B cell (primary cell): Measurements from ENCODE around the gene STMN1.

ENCODE experiments used
- CTCF ChIP-seq: fragments of 200-600 bp; IDR thresholded peaks from one replicate; pipeline ENCODE4 v1.8.0; 2022; ENCODE audit warnings: antibody characterized with exemption, mild to moderate bottlenecking
- EZH2 ChIP-seq: IDR thresholded peaks from 2 replicates; pipeline ENCODE4 v1.6.1; 2012; ENCODE audit warnings: borderline replicate concordance, low read depth, mild to moderate bottlenecking, moderate library complexity, low read length; ENCODE audit not compliant: insufficient read depth, poor library complexity, severe bottlenecking

- TF ChIP-seq CTCF (no peak), EZH2 (no peak)
These were observed 4.9 kb upstream of the STMN1 start for GRCh38 chr1:25911162-25911561.
